HepG2 (cell line): Measurements from ENCODE around the gene KANSL1. TPM values are rescaled to one million over a fixed set of nuclear protein-coding genes. Genes with fewer than 3 reads are reported as not detected.
A peak's percentile ranks its signal among the peaks of the same experiment; 100 is the strongest.

Experiments used
- ATAC-seq: fragments of 200-7000 bp; cut with Tn5 transposase; 3 replicates; pipeline ENCODE4 v1.9.1; 2020; ENCODE audit warnings: mild to moderate bottlenecking, moderate library complexity
- BruUV-seq: library from RNA; stranded (reverse); fragments of 400-500 nt; replicated peaks from 2 replicates; lab custom pipeline; 2021; lab: Mats Ljungman, UMichigan
- CTCF ChIA-PET: fragments of 300-600 bp; formaldehyde crosslinking; extraction: SDS; loops from one replicate; lab custom pipeline; 2021; ENCODE audit warnings: low total read pairs, inconsistent platforms, low intra/inter-chr PET ratio; lab: Yijun Ruan, JAX
- POLR2A ChIA-PET: fragments of 350-600 bp; sonication (Branson Sonifier 250); formaldehyde crosslinking; loops from one replicate; lab custom pipeline; 2020; ENCODE audit warnings: antibody characterized with exemption, inconsistent platforms; lab: Yijun Ruan, JAX
- DNase-seq: peaks from one replicate; pipeline ENCODE4 v3.0.0-alpha.2; 2015; ENCODE audit warnings: low spot score
- FAIRE-seq: peaks from 3 replicates; lab custom pipeline; 2011; peaks lifted over from hg19 to GRCh38; lab: Jason Lieb, UNC
- H2AFZ ChIP-seq: one replicate; pipeline ENCODE4 v1.6.1; 2011; ENCODE audit warnings: low read length, inconsistent platforms
- H3K27ac ChIP-seq: fragments of 300-600 bp; 3 replicates; pipeline ENCODE4 v1.8.0; 2011; ENCODE audit warnings: mixed run types, mild to moderate bottlenecking, mixed read lengths, low read length, inconsistent platforms; ENCODE audit not compliant: insufficient read depth; ENCODE audit errors: extremely low read length
- H3K27me3 ChIP-seq, 2 experiments: fragments of 200-600 bp in 1 of 2; 2 replicates in 1 of 2; 3 replicates in 1 of 2; pipeline versions ENCODE4 v1.6.0 to v1.8.0; 2011; ENCODE audit warnings: low read length in 2 of 2, mild to moderate bottlenecking in 2 of 2, moderate library complexity in 2 of 2, inconsistent platforms in 1 of 2; ENCODE audit not compliant: insufficient read depth in 2 of 2, control insufficient read depth in 1 of 2
- H3K36me3 ChIP-seq, 2 experiments: fragments of 200-600 bp in 1 of 2; replicated peaks in 1 of 2; 2 replicates in 1 of 2; 3 replicates in 1 of 2; pipeline versions ENCODE4 v1.5.1 to v1.8.0; 2011; ENCODE audit warnings: low read length in 2 of 2, inconsistent platforms in 1 of 2; ENCODE audit not compliant: insufficient read depth in 2 of 2, control insufficient read depth in 1 of 2
- H3K4me1 ChIP-seq: 2 replicates; pipeline ENCODE4 v1.5.1; 2012; ENCODE audit warnings: low read length, inconsistent platforms; ENCODE audit not compliant: insufficient read depth
- H3K4me2 ChIP-seq: 2 replicates; pipeline ENCODE4 v1.6.0; 2011; ENCODE audit warnings: low read depth, low read length, inconsistent platforms
- H3K4me3 ChIP-seq, 3 experiments: fragments of 200-600 bp in 1 of 3; sonication (generic), shearing (Covaris generic) in 1 of 3; replicated peaks in 1 of 3; 2 replicates each; pipeline ENCODE4 v1.5.1; 2011 to 2016; ENCODE audit warnings: low read length in 3 of 3, inconsistent platforms in 2 of 3, low read depth in 2 of 3, mild to moderate bottlenecking in 2 of 3, control low read depth in 1 of 3, mixed read lengths in 1 of 3; ENCODE audit not compliant: insufficient read depth in 1 of 3
- H3K79me2 ChIP-seq: one replicate; pipeline ENCODE4 v1.6.1; 2011; ENCODE audit warnings: low read length, inconsistent platforms; ENCODE audit not compliant: insufficient read depth
- H3K9ac ChIP-seq: 2 replicates; pipeline ENCODE4 v1.6.0; 2011; ENCODE audit warnings: mild to moderate bottlenecking, low read depth, low read length, inconsistent platforms; ENCODE audit not compliant: insufficient read depth
- H3K9me3 ChIP-seq: 2 replicates; pipeline ENCODE4 v1.5.1; 2012; ENCODE audit warnings: mild to moderate bottlenecking, low read length
- H4K20me1 ChIP-seq: 2 replicates; pipeline ENCODE4 v1.6.0; 2011; ENCODE audit warnings: inconsistent platforms, mild to moderate bottlenecking, low read length, moderate library complexity; ENCODE audit not compliant: insufficient read depth
- ATF6 ChIP-seq: sonication (generic); formaldehyde crosslinking; conservative IDR thresholded peaks from 2 replicates; pipeline ENCODE4 v1.4.0; 2020; ENCODE audit warnings: missing genetic modification reagents
- EZH2 ChIP-seq: conservative IDR thresholded peaks from 2 replicates; pipeline ENCODE4 v1.6.1; 2012; ENCODE audit warnings: mild to moderate bottlenecking, low read depth, low read length, moderate library complexity
- HNRNPH1 ChIP-seq: fragments of 200-400 bp; formaldehyde crosslinking; optimal IDR thresholded peaks from 2 replicates; pipeline ENCODE3; 2017; ENCODE audit warnings: mild to moderate bottlenecking, low read depth, low read length
- PRDM4 ChIP-seq: sonication (generic); formaldehyde crosslinking; IDR thresholded peaks from 2 replicates; pipeline ENCODE4 v1.9.0; 2021; ENCODE audit warnings: missing genetic modification reagents, borderline replicate concordance
- RBM22 ChIP-seq: fragments of 200-400 bp; formaldehyde crosslinking; optimal IDR thresholded peaks from 2 replicates; pipeline ENCODE3; 2017; ENCODE audit warnings: mild to moderate bottlenecking, low read length, moderate library complexity
- TAF15 ChIP-seq: fragments of 200-400 bp; formaldehyde crosslinking; IDR thresholded peaks from one replicate; pipeline ENCODE4 v1.6.1; 2018; ENCODE audit warnings: mild to moderate bottlenecking, low read depth, low read length; ENCODE audit not compliant: poor library complexity, severe bottlenecking
- TOE1 ChIP-seq: sonication (generic); formaldehyde crosslinking; IDR thresholded peaks from 2 replicates; pipeline ENCODE4 v1.4.0; 2020; ENCODE audit warnings: mild to moderate bottlenecking, missing genetic modification reagents
- ZNF225 ChIP-seq: sonication (generic); formaldehyde crosslinking; IDR thresholded peaks from 2 replicates; pipeline ENCODE4 v1.4.0; 2020; ENCODE audit warnings: mild to moderate bottlenecking, missing genetic modification reagents
- ZNF367 ChIP-seq: sonication (generic); formaldehyde crosslinking; IDR thresholded peaks from 2 replicates; pipeline ENCODE4 v1.4.0; 2020; ENCODE audit warnings: missing genetic modification reagents, borderline replicate concordance
- ZNF484 ChIP-seq: sonication (generic); formaldehyde crosslinking; IDR thresholded peaks from 2 replicates; pipeline ENCODE4 v1.5.1; 2020; ENCODE audit warnings: mild to moderate bottlenecking, low read depth, missing genetic modification reagents, borderline replicate concordance
- ZNF576 ChIP-seq: sonication (generic); formaldehyde crosslinking; IDR thresholded peaks from 2 replicates; pipeline ENCODE4 v1.4.0; 2020; ENCODE audit warnings: mild to moderate bottlenecking, missing genetic modification reagents
- ZNF724P ChIP-seq: sonication (generic); formaldehyde crosslinking; IDR thresholded peaks from 2 replicates; pipeline ENCODE4 v1.8.0; 2022; ENCODE audit warnings: missing genetic modification reagents, borderline replicate concordance
- ZNF773 ChIP-seq: sonication (generic); formaldehyde crosslinking; IDR thresholded peaks from 2 replicates; pipeline ENCODE4 v1.4.0; 2020; ENCODE audit warnings: missing genetic modification reagents, borderline replicate concordance
- WGBS: methylation state at CpG from one replicate; pipeline ENCODE4 v1.1.6; 2017; ENCODE audit warnings: low lambda C conversion rate; 5-methylcytosine and 5-hydroxymethylcytosine counted together
- in situ Hi-C: cut with HindIII; loops from 2 replicates; pipeline ENCODE4 v1.10.0; 2017; ENCODE audit warnings: low pct_unique_long_range_greater_than_20kb; ENCODE audit not compliant: extremely low pct_ligation_motif_present
- intact Hi-C: fragments of 100-400 bp; cut with micrococcal nuclease; formaldehyde crosslinking; loops from one replicate; pipeline ENCODE4 v1.10.0; 2022; ENCODE audit not compliant: unreplicated experiment
- polyA plus RNA-seq, 8 experiments: library from polyadenylated mRNA; depleted of rRNA in 3 of 8; stranded (reverse) in 7 of 8; unstranded in 1 of 8; fragments of >200 nt; fragmentation: Illumina TruSeq in 4 of 8; extraction: Trizol in 4 of 8; gene quantifications; 2 replicates each; pipeline versions ENCODE4 v1.2.1 to v1.2.3, GENCODE V29; 2011 to 2016; ENCODE audit warnings: low read depth in 4 of 8, missing spikeins in 1 of 8, mixed read lengths in 1 of 8; ENCODE audit not compliant: insufficient read depth in 1 of 8
- total RNA-seq, 5 experiments: library from RNA; depleted of rRNA; stranded (reverse); fragments of >200 nt; fragmentation: Illumina TruSeq; extraction: Trizol; gene quantifications; 2 replicates each; pipeline ENCODE4 v1.2.3, GENCODE V29; 2016; ENCODE audit warnings: low read depth in 1 of 5

Gene KANSL1
- total and polyA plus RNA-seq, 2 of the 13 experiments (the other 11 are each of a cell fraction or from before 2014, with no cell fraction given) = 24.0 to 59.6 TPM

GRCh38 chr17:46053911-46054534 lies 139.2 kb downstream of the KANSL1 start:
- in situ Hi-C loops (no loop called here), intact Hi-C loops (no loop called here)
- no peaks in the 10 kb centered on the region for H3K9me3 ChIP-seq
- H3K79me2 ChIP-seq = no peaks in the 10 kb centered on the region
- H3K27me3 ChIP-seq = no peaks in the 10 kb centered on the region
- H3K9ac ChIP-seq = no peak overlapping the region
- no peak overlapping the region for H2AFZ ChIP-seq
- H3K27ac ChIP-seq = no peak overlapping the region
- ChIA-PET POLR2A (interaction anchor here (1.1 kb wide), 1 partner anchor 139 kb away, joined by 3 read pairs; the partner anchor contains the start of gene KANSL1), CTCF (no interaction called here)
- H3K4me3 ChIP-seq = no peak overlapping the region
- H3K4me2 ChIP-seq = no peak overlapping the region
- H3K4me1 ChIP-seq = peaks cover 16% of the 10 kb centered on the region
- peak; percentile 32; the same call in 1 of the 3 replicates for ATAC-seq
- TF ChIP-seq EZH2 (no peak), HNRNPH1 (no peak), RBM22 (peak; percentile 62)
- BruUV-seq = no TSS peak
- FAIRE-seq = no peak
- DNase-seq = no peak
- WGBS = 98% methylated on average over 8 of the region's 8 CpGs
- H3K36me3 ChIP-seq = peaks cover 16 to 62% of the 10 kb centered on the region in 2 experiments
- H4K20me1 ChIP-seq = no peaks in the 10 kb centered on the region

- TF ChIP-seq ZNF225 (CRISPR knock-in tag) (no peak), ZNF576 (CRISPR knock-in tag) (no peak), ZNF484 (CRISPR knock-in tag) (no peak), PRDM4 (CRISPR knock-in tag) (no peak), ZNF773 (CRISPR knock-in tag) (no peak), ATF6 (no peak), TOE1 (no peak), ZNF724P (CRISPR knock-in tag) (no peak), TAF15 (no peak), ZNF367 (CRISPR knock-in tag) (no peak)
- TF ChIP-seq, all 625 proteins: peak for 0
- no TSS peak for BruUV-seq
- Histone ChIP-seq H3K9ac (no peak overlapping the region), H3K4me3 (no peak overlapping the region), H3K4me1 (peaks cover 16% of the 10 kb centered on the region), H3K27ac (no peak overlapping the region), H2AFZ (no peak overlapping the region), H3K36me3 (peaks cover 32 to 72% of the 10 kb centered on the region in 2 experiments), H3K79me2 (no peaks in the 10 kb centered on the region), H3K4me2 (no peak overlapping the region), H3K9me3 (no peaks in the 10 kb centered on the region), H3K27me3 (no peaks in the 10 kb centered on the region), H4K20me1 (0 out of 2 replicates have a peak, but pooled peaks cover 4% of the 10 kb centered on the region)
- in situ Hi-C loops (no loop called here), intact Hi-C loops (no loop called here)
- FAIRE-seq = no peak
- no peak for DNase-seq
- ChIA-PET CTCF (no interaction called here), POLR2A (no interaction called here)
- WGBS = over 99% methylated on average over 5 of the region's 5 CpGs
- no peak for ATAC-seq
These were observed 143.6 kb downstream of the KANSL1 start for GRCh38 chr17:46049656-46050055.
